Lung (tissue), 12 donors: Measurements from ENCODE around the gene MINDY4. TPM values are rescaled to one million over a fixed set of nuclear protein-coding genes. Genes with fewer than 3 reads are reported as not detected.
A peak's percentile ranks its signal among the peaks of the same experiment; 100 is the strongest.

Experiments used
- ATAC-seq: fragments of 200-7000 bp; cut with Tn5 transposase; one replicate; pipeline ENCODE4 v1.9.1; 2020; ENCODE audit warnings: moderate number of reproducible peaks; ENCODE audit not compliant: insufficient read depth, low FRiP score
- DNase-seq, 3 donors: peaks; one replicate each; pipeline ENCODE4 v3.0.0-alpha.2; 2013 to 2017
- H3K27ac ChIP-seq, 2 donors: one replicate each; pipeline ENCODE4 v1.5.1; 2013; ENCODE audit warnings: mild to moderate bottlenecking in 2 of 2, moderate library complexity in 2 of 2, control low read depth in 1 of 2, inconsistent platforms in 1 of 2, low read depth in 1 of 2, low read length in 1 of 2
- H3K27me3 ChIP-seq, 3 donors: one replicate each; pipeline ENCODE4 v1.5.1; 2013; ENCODE audit warnings: low read length in 2 of 3; ENCODE audit not compliant: control insufficient read depth in 3 of 3, insufficient read depth in 3 of 3
- H3K36me3 ChIP-seq, 4 donors: one replicate each; pipeline ENCODE4 v1.5.1; 2013; ENCODE audit warnings: low read length in 4 of 4, mild to moderate bottlenecking in 1 of 4, moderate library complexity in 1 of 4; ENCODE audit not compliant: control insufficient read depth in 4 of 4, insufficient read depth in 4 of 4
- H3K4me1 ChIP-seq, 5 donors: one replicate each; pipeline ENCODE4 v1.5.1; 2013; ENCODE audit warnings: low read length in 5 of 5, mild to moderate bottlenecking in 2 of 5, moderate library complexity in 1 of 5; ENCODE audit not compliant: control insufficient read depth in 5 of 5, insufficient read depth in 5 of 5
- H3K4me3 ChIP-seq: one replicate; pipeline ENCODE4 v1.5.1; 2013; ENCODE audit warnings: mild to moderate bottlenecking, control low read depth, moderate library complexity
- H3K9ac ChIP-seq, 2 donors: one replicate each; pipeline ENCODE4 v1.5.1; 2013; ENCODE audit warnings: low read length in 2 of 2, control low read depth in 1 of 2; ENCODE audit not compliant: insufficient read depth in 1 of 2
- H3K9me3 ChIP-seq, 4 donors: one replicate each; pipeline ENCODE4 v1.5.1; 2013; ENCODE audit warnings: low read length in 3 of 4, mild to moderate bottlenecking in 1 of 4, moderate library complexity in 1 of 4; ENCODE audit not compliant: control insufficient read depth in 4 of 4, insufficient read depth in 3 of 4
- CTCF ChIP-seq: IDR thresholded peaks from 2 replicates; pipeline ENCODE4 v1.5.1; 2012; ENCODE audit warnings: mild to moderate bottlenecking; ENCODE audit errors: control extremely low read depth, extremely low read depth
- WGBS, 2 donors: extraction: QIAGEN DNeasy Blood & Tissue Kit; methylation state at CpG; one replicate each; pipeline ENCODE4 v1.1.7; 2013; 5-methylcytosine and 5-hydroxymethylcytosine counted together
- polyA plus RNA-seq, 2 donors: library from polyadenylated mRNA; stranded (reverse); fragments of 200-250 nt; gene quantifications; one replicate each; pipeline ENCODE4 v1.2.1, GENCODE V29; 2013
- total RNA-seq, 2 donors: library from RNA; depleted of rRNA in 1 of 2; stranded (reverse); fragments of >200 nt in 1 of 2; gene quantifications; one replicate each; pipeline ENCODE4 v1.2.1, GENCODE V29; 2014 to 2021
- donor health status: control.
- donor health status: control.
- donor health status: Bipolar disorder and iron deficiency.
- donor health status: healthy.
- donor health status: DM: yes; HTN: yes; CAD: no.

The MINDY4 gene
- total and polyA plus RNA-seq, 4 donors = 5.0 to 24.1 (median 10.7) TPM

GRCh38 chr7:30924624-30925023 is 153.4 kb downstream of the MINDY4 start:
- no peak for DNase-seq
- no peak overlapping the region for H3K27ac ChIP-seq
- H3K4me3 ChIP-seq = no peak overlapping the region
- H3K36me3 ChIP-seq = peaks cover 0 to 23% (median 2%) of the 10 kb centered on the region in 4 donors
- H3K9me3 ChIP-seq = peaks cover 0 to 6% (median 2%) of the 10 kb centered on the region in 4 donors
- ATAC-seq = no peak
- H3K4me1 ChIP-seq = peaks cover 0 to 27% (median 5%) of the 10 kb centered on the region in 5 donors
- no peak overlapping the region for H3K9ac ChIP-seq
- no peak for TF ChIP-seq CTCF
- H3K27me3 ChIP-seq = no peaks in the 10 kb centered on the region

- TF ChIP-seq CTCF = no peak
- DNase-seq = peak in 1 of 3 donors; percentile 7
- Histone ChIP-seq H3K27me3 (no peaks in the 10 kb centered on the region), H3K9ac (no peak overlapping the region), H3K4me3 (no peak overlapping the region), H3K27ac (no peak overlapping the region), H3K4me1 (peaks cover 0 to 22% (median 5%) of the 10 kb centered on the region in 5 donors), H3K36me3 (peaks cover 0 to 23% (median 2%) of the 10 kb centered on the region in 4 donors), H3K9me3 (peaks cover 0 to 6% (median 2%) of the 10 kb centered on the region in 4 donors)
- ATAC-seq = no peak
- 66 to 83% methylated on average over 2 of the region's 2 CpGs for WGBS, 2 donors
These were observed 153.9 kb downstream of the MINDY4 start for GRCh38 chr7:30925117-30925516.

DNA sequence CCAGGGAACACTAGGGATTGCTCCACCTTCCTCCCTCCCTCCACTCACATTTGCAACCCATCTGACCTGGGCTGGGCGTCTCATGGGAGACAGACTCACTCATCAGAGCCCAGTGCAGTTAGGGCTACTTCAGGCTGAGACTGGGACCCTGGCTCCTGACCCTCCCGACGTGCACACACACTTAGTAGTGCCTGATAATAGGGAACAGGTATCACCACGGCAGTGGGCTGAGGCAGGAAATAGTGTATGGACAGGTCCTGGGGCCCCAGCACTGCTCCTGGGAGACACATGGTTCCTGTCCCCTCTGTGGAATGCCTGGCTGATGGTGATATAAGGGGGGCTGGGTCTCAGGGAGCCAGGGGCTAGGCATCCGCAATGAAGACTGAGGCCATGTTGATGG is 154.7 kb downstream of the MINDY4 start:
- no peak overlapping the region for H3K27ac ChIP-seq
- ATAC-seq = no peak

More for the DNA sequence above, 154.7 kb downstream of the MINDY4 start:
- peak in 1 of 3 donors; percentile 7 for DNase-seq
- Histone ChIP-seq H3K9ac (no peak overlapping the region), H3K4me3 (no peak overlapping the region), H3K4me1 (peaks cover 0 to 16% (median 9%) of the 10 kb centered on the region in 5 donors), H3K9me3 (peaks cover 0 to 6% (median 2%) of the 10 kb centered on the region in 4 donors), H3K27me3 (no peaks in the 10 kb centered on the region), H3K36me3 (peaks cover 0 to 23% (median 2%) of the 10 kb centered on the region in 4 donors)
- TF ChIP-seq CTCF = no peak
- WGBS, 2 donors = 62 to 67% methylated on average over 5 of the region's 5 CpGs
